ENCODE data around the gene GABRR1. TPM values are rescaled to one million over a fixed set of nuclear protein-coding genes. Genes with fewer than 3 reads are reported as not detected.

GABRR1 gene
- total RNA-seq, 1 experiment from 2014 or later = not detected

DNA sequence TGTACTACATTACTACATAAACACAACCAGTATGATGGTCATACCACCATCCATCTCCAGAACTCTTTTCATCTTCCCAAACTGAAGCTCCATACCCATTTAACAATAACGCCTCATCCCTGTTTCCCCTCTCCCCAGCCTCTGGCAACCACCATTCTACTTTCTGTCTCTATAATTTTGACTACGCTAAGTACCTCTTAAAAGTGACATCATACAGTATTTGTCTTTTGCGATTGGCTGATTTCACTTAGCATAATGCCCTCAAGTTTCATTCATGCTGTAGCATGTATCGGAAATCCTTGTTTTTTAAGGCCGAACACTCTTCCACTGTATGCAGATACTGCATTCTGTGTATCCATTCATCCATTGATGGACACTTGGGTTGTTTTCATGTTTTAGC is 29.7 kb downstream of the GABRR1 start:
- CTCF ChIA-PET = no interaction called here

DNA sequence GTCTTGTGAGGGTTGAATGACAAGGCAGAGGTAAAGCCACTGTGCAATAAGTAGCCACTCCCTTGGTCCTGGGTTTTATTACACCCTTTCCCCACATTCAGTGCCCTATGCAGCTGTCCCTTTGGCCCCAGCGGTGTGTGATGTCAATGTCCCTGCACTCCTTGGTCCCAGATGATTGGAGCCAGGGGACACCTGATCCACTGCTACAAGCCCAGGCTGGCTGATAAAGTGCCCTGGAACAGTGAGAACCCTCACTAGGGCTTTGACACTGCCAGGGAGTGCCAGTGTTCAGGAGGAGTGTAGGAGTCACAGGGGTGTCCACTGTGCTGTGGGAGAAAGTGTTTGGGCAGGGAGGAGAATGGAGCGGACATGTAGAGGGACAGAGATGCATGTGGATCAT is 30.4 kb downstream of the GABRR1 start:
- CTCF ChIA-PET = no interaction called here
- Mint-ChIP-seq H3K4me1 (ENCODE audit: insufficient read depth, unreplicated experiment) (no peaks in the 10 kb centered on the region), H3K4me3 (ENCODE audit: unreplicated experiment) (no peak overlapping the region), H3K36me3 (ENCODE audit: insufficient read depth, unreplicated experiment) (no peaks in the 10 kb centered on the region), H3K27ac (ENCODE audit: low read depth, unreplicated experiment) (no peak overlapping the region), H3K9me3 (ENCODE audit: unreplicated experiment) (no peaks in the 10 kb centered on the region), H3K27me3 (ENCODE audit: insufficient read depth, unreplicated experiment) (peaks cover 42% of the 10 kb centered on the region)
- no peak for DNase-seq (ENCODE audit: unreplicated experiment)
- no TSS peak for BruUV-seq (replicated peaks)
- POLR2A ChIA-PET = no interaction called here
- intact Hi-C loops (cut with micrococcal nuclease) = no loop called here
- TF ChIP-seq, protein P1, sequence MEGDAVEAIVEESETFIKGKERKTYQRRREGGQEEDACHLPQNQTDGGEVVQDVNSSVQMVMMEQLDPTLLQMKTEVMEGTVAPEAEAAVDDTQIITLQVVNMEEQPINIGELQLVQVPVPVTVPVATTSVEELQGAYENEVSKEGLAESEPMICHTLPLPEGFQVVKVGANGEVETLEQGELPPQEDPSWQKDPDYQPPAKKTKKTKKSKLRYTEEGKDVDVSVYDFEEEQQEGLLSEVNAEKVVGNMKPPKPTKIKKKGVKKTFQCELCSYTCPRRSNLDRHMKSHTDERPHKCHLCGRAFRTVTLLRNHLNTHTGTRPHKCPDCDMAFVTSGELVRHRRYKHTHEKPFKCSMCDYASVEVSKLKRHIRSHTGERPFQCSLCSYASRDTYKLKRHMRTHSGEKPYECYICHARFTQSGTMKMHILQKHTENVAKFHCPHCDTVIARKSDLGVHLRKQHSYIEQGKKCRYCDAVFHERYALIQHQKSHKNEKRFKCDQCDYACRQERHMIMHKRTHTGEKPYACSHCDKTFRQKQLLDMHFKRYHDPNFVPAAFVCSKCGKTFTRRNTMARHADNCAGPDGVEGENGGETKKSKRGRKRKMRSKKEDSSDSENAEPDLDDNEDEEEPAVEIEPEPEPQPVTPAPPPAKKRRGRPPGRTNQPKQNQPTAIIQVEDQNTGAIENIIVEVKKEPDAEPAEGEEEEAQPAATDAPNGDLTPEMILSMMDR (IDR thresholded peaks at IDR 0.05; ENCODE audit: unreplicated experiment) = no peak

More for the DNA sequence above, 29.7 kb downstream of the GABRR1 start:
- Mint-ChIP-seq H3K36me3 (ENCODE audit: insufficient read depth, unreplicated experiment) (no peaks in the 10 kb centered on the region), H3K27ac (ENCODE audit: low read depth, unreplicated experiment) (no peak overlapping the region), H3K27me3 (ENCODE audit: insufficient read depth, unreplicated experiment) (peaks cover 36% of the 10 kb centered on the region), H3K9me3 (ENCODE audit: unreplicated experiment) (no peaks in the 10 kb centered on the region), H3K4me3 (ENCODE audit: unreplicated experiment) (no peak overlapping the region), H3K4me1 (ENCODE audit: insufficient read depth, unreplicated experiment) (no peaks in the 10 kb centered on the region)
- POLR2A ChIA-PET = no interaction called here
- DNase-seq (ENCODE audit: unreplicated experiment) = no peak
- intact Hi-C loops (cut with micrococcal nuclease) = no loop called here
- TF ChIP-seq, protein P1 (IDR thresholded peaks at IDR 0.05; ENCODE audit: unreplicated experiment) = no peak
- no TSS peak for BruUV-seq (replicated peaks)

DNA sequence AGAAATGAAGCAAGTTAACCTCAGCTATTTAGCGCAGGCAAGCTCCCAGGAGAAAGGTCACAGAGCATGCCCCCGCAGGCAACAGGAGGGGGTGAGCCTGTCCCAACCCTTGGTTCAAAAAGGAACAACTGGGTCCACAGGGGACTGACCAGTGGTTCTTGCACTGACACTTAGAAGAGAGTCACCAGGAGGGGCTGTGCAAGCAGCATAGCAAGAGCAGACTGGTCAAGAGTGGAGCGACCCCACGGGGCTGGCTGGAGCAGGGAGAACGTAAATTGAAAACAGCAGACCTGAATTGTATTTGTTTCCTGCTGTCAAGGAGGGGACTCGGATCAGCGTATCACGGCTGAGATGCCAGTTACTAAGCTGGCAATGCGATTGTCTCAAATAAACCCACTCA is 32.8 kb downstream of the GABRR1 start:
- ChIA-PET CTCF (no interaction called here), POLR2A (no interaction called here)

DNA sequence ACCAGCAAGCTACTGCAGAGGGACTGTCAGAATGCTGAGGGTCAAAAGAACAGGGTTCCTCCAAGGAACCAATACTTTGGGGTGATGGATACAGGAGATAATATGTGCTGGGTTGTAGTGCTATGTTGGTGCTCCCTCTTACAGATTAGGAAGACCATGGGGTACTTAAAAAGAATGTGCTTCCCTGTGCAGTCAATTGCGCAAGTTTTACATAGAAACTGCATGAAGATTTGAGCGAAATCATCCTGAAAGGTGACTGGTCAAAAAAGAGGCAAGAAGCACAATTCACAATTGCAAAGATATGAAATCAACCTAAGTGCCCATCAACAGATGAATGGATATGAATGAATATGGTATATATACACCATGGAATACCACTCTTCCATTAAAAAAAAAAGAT is 33.9 kb downstream of the GABRR1 start:
- ChIA-PET POLR2A (no interaction called here), CTCF (no interaction called here)
- Mint-ChIP-seq H3K4me3 (ENCODE audit: unreplicated experiment) (no peak overlapping the region), H3K27ac (ENCODE audit: low read depth, unreplicated experiment) (no peak overlapping the region), H3K4me1 (ENCODE audit: insufficient read depth, unreplicated experiment) (no peaks in the 10 kb centered on the region), H3K36me3 (ENCODE audit: insufficient read depth, unreplicated experiment) (no peaks in the 10 kb centered on the region), H3K9me3 (ENCODE audit: unreplicated experiment) (no peaks in the 10 kb centered on the region), H3K27me3 (ENCODE audit: insufficient read depth, unreplicated experiment) (peaks cover 70% of the 10 kb centered on the region)
- no TSS peak for BruUV-seq (replicated peaks)
- intact Hi-C loops (cut with micrococcal nuclease) = no loop called here
- TF ChIP-seq, protein P1 (IDR thresholded peaks at IDR 0.05; ENCODE audit: unreplicated experiment) = no peak
- DNase-seq (ENCODE audit: unreplicated experiment) = no peak

More for the DNA sequence above, 32.8 kb downstream of the GABRR1 start:
- Mint-ChIP-seq H3K36me3 (ENCODE audit: insufficient read depth, unreplicated experiment) (no peaks in the 10 kb centered on the region), H3K27me3 (ENCODE audit: insufficient read depth, unreplicated experiment) (peaks cover 66% of the 10 kb centered on the region), H3K4me3 (ENCODE audit: unreplicated experiment) (no peak overlapping the region), H3K27ac (ENCODE audit: low read depth, unreplicated experiment) (no peak overlapping the region), H3K4me1 (ENCODE audit: insufficient read depth, unreplicated experiment) (no peaks in the 10 kb centered on the region), H3K9me3 (ENCODE audit: unreplicated experiment) (no peaks in the 10 kb centered on the region)
- intact Hi-C loops (cut with micrococcal nuclease) = no loop called here
- TF ChIP-seq, protein P1 (IDR thresholded peaks at IDR 0.05; ENCODE audit: unreplicated experiment) = no peak
- DNase-seq (ENCODE audit: unreplicated experiment) = no peak
- BruUV-seq (replicated peaks) = no TSS peak

Measured in MCF 10A (cell line).